ENCODE measurements around the gene SLC43A2. TPM values are rescaled to one million over a fixed set of nuclear protein-coding genes. Genes with fewer than 3 reads are reported as not detected.

Gene SLC43A2
- total and polyA plus RNA-seq, 2 experiments from 2014 or later = 2.5 to 5.3 TPM

- no peak within 1 kb of the TSS for H3K4me3 ChIP-seq
- H3K9me3 ChIP-seq (ENCODE audit: low read depth) = no peaks in the 10 kb centered on the region
- H3K27ac ChIP-seq = no peak within 1 kb of the TSS
- DNase-seq (ENCODE audit: low read depth in 1 of 2, low spot score in 1 of 2) = no peak
- no peak for TF ChIP-seq CTCF (IDR thresholded peaks at IDR 0.05; ENCODE audit: low read depth, low read length)
- H3K27me3 ChIP-seq = peaks cover 8% of the 10 kb centered on the region
- peaks cover 15% of the 10 kb centered on the region for H3K4me1 ChIP-seq (ENCODE audit: low read depth)
- H3K36me3 ChIP-seq = peaks cover under 1% of the 10 kb centered on the region
Observed at GRCh38 chr17:1645207-1646171, 16.9 kb upstream of the SLC43A2 start, which contains the start of gene SCARF1. Gene SCARF1, minus strand, starts transcription at chr17:1645732. Its CDS starts 35 bp downstream, at chr17:1645697.

- H3K9me3 ChIP-seq (ENCODE audit: low read depth) = no peaks in the 10 kb centered on the region
- DNase-seq (ENCODE audit: low read depth in 1 of 2, low spot score in 1 of 2) = peak in 1 of 2 donors; percentile 25
- H3K36me3 ChIP-seq = no peaks in the 10 kb centered on the region
- no peak overlapping the region for H3K4me3 ChIP-seq
- H3K4me1 ChIP-seq (ENCODE audit: low read depth) = peaks cover 11% of the 10 kb centered on the region
- H3K27ac ChIP-seq = no peak overlapping the region
- no peak for TF ChIP-seq CTCF (IDR thresholded peaks at IDR 0.05; ENCODE audit: low read depth, low read length)
- peaks cover 8% of the 10 kb centered on the region for H3K27me3 ChIP-seq
Observed at GRCh38 chr17:1644493-1645206, 16.0 kb upstream of the SLC43A2 start.

- no peak for TF ChIP-seq CTCF (IDR thresholded peaks at IDR 0.05; ENCODE audit: low read depth, low read length)
- H3K27me3 ChIP-seq = peaks cover 8% of the 10 kb centered on the region
- H3K36me3 ChIP-seq = no peaks in the 10 kb centered on the region
- DNase-seq (ENCODE audit: low read depth in 1 of 2, low spot score in 1 of 2) = peak in 1 of 2 donors; percentile 24
- no peak overlapping the region for H3K4me3 ChIP-seq
- no peak overlapping the region for H3K27ac ChIP-seq
- peaks cover 11% of the 10 kb centered on the region for H3K4me1 ChIP-seq (ENCODE audit: low read depth)
- H3K9me3 ChIP-seq (ENCODE audit: low read depth) = no peaks in the 10 kb centered on the region
Observed at GRCh38 chr17:1643999-1644492, 15.4 kb upstream of the SLC43A2 start.

GRCh38 chr17:1643293-1643998 lies 14.8 kb upstream of the SLC43A2 start:
- peak; percentile 17 for TF ChIP-seq CTCF (IDR thresholded peaks at IDR 0.05; ENCODE audit: low read depth, low read length)
- Histone ChIP-seq H3K27me3 (peaks cover 8% of the 10 kb centered on the region), H3K9me3 (ENCODE audit: low read depth) (no peaks in the 10 kb centered on the region), H3K27ac (no peak overlapping the region), H3K4me3 (peak overlapping the region; percentile 29), H3K36me3 (no peaks in the 10 kb centered on the region), H3K4me1 (ENCODE audit: low read depth) (peaks cover 9% of the 10 kb centered on the region)
- peak; percentile 23 to 70 for DNase-seq (ENCODE audit: low read depth in 1 of 2, low spot score in 1 of 2)

GRCh38 chr17:1641065-1641403 lies 12.4 kb upstream of the SLC43A2 start:
- DNase-seq (ENCODE audit: low read depth in 1 of 2, low spot score in 1 of 2) = no peak
- Histone ChIP-seq H3K9me3 (ENCODE audit: low read depth) (no peaks in the 10 kb centered on the region), H3K27ac (no peak overlapping the region), H3K36me3 (no peaks in the 10 kb centered on the region), H3K4me1 (ENCODE audit: low read depth) (no peaks in the 10 kb centered on the region), H3K4me3 (no peak overlapping the region), H3K27me3 (peaks cover 8% of the 10 kb centered on the region)
- TF ChIP-seq CTCF (IDR thresholded peaks at IDR 0.05; ENCODE audit: low read depth, low read length) = no peak
